ENCODE measurements around the gene GRM7.

GRM7 gene

DNA sequence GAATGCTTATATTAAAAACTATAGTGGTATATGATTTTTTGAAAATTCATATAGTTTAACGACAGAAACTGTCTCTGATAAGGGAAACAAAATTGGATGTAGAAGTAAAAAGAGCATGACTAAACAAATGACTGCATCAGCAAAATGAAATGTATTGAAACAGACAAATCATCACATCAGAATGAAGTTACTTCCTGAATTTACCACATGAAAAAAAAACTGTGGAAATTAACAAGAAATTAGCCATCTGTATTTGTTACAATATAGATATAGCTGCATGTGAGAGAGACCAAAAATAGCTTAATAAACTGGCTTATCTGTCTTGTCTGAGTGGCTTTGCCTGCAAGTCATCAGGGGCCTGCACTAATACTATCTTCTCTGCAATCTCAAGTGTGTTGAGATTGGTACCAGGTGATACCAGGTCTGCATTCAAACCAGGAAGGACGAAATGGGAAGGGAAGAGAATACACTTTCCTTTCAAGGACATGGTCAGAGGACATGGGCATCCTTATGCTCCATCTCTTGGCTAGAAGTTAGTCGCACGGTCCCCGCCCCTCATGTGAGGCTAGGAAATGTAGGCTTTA is 388.7 kb downstream of the GRM7 start:
- DNase-seq = no peak

DNA sequence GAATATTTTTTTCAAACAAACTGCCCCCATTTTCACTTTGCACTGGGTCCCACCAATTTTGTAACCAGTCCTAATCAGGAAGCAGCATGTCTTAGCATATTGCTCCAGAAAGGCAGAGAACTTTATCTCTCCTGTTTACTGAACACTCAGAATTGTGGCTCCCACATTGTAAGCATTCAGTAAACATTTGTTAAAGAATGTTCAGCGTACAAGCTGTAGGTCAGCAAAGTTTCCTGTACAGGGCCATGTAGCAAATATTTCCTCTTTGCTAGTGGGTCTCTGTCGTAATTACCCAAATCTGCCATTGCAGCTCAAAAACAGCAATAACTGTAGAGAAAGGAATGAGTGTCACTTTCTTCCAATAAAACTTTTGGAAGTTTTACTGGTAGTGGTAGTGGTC is 393.3 kb downstream of the GRM7 start:
- no peak for DNase-seq

DNA sequence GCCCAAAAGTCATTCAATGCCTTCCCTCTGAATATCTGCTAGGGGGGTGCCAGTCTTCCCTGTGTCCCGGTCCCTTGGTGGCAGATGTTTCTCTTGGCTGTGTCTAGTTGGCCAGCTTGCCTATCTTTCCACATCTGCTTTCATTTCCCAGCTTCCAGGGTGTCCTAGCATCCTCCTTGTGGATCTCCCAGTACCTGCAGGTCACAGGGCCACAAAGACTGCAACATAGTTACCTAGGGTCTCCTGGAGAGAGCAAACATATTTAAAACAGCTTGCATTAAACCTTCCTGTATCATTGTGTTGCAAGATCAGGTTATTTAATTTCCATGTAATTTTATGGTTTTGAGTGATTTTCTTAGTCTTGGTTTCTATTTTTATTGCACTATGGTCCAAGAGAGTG is 400.1 kb downstream of the GRM7 start:
- no peak for DNase-seq

DNA sequence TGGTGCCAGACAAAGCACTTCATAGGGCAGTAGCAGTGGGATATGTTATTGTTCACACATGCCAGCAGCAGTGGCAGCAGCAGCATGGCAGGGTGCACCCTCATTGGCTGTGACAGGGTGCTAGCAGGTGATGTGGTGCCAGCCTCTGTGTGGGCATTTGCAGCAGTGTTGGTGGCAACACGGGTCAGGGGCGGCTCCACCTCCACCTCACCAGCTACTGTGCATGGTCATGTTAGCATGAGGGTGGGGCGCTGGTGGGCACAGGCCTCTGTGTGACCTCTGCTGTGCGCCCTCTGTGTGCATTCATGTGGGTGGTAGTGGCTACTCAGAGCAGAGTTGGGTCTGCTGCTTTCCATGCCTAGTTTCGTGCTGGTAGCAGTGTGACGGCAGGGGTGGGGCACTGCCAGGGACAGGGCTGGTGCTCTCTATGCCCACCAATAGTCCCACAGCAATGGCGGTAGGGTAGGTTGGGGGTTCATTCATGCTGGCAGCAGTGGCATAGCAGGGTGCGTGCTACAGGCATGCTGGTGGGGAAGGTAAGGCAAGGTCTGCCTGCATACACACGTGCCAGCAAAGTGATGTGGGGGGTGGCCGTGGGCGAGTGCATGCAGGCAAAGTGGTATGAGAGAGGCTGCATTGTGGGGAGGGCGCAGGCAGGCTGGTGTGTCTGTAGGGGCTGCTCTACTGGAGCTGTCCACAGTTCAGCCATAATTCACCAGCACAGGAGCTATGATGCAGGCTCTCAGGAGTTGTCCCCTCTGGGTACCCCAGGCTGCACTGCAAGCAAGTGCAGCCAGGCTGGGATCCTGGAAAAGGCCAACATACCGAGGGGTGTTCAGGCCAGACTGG is 402.7 kb downstream of the GRM7 start:
- DNase-seq = no peak

DNA sequence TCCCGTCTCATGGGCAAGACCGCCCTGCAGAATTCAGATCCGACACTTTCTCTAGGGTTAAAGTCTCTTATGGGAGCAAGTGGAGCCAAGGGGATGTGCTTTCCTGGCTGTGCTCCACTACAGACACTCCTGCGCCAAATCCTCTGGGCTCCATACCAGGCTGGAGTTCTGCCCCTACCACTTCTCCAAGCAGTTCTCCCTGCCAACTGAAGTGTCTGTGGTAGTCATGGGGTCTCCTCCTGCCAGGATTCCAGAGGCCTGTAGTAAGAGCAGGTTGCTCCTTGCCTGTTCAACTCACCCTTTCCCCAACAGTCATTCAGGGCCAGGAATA is 403.2 kb downstream of the GRM7 start:
- no peak for DNase-seq

DNA sequence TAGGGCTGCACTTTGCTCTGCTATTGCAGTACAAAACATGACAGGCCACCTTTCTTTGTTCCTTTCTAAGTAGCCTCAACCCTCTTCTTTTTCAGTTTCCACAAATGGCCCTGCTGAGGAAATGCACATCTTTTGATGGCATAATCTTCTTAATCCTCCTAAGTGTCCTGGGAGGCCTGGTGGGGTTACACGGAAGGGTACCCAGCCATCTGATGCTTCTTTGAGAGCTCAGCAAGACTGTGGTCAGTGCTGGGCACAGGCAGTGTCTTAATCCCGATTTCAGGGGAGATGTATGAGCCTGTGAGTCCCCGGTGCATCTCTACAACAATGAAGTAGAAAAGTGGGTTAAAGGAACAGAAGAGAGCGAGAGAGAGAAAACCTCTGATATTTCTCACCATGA is 404.8 kb downstream of the GRM7 start:
- DNase-seq = no peak

DNA sequence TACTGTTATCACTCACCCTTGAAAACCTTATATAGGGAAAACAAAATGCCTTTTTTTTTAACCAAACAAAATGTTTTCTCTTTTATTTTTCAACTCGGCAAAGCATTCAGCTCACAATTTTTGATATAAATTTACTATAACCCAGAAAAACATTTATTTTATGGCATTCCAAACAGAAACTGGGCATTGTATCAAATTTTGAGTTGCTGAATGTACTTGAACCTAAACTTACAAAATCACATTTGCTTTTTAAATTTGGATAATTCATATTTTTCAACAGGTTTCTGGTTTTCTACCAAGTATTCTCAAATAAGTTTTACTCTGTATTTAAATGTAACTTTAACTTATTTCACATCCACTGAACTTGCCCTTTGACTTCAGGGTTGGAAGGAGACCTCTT is 405.6 kb downstream of the GRM7 start:
- DNase-seq = no peak

DNA sequence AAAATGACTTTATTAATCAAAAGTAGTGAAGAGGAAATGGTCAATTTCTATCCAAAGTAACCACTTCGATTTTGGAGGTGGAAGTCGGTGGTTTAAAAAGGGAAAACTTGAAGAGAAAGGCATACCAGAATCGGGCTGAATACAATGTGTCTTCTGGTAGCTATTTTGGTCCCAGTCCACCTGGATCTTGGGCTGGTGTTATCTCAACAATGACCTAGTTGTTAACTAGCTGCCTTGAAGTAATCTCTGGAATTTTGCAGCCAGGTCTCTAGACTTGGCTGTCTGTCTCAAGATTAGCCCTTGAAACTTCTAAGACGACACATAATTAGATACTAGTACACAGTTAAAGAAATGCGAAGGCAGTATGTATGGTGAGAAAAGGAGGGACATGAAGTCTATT is 409.8 kb downstream of the GRM7 start:
- no peak for DNase-seq

DNA sequence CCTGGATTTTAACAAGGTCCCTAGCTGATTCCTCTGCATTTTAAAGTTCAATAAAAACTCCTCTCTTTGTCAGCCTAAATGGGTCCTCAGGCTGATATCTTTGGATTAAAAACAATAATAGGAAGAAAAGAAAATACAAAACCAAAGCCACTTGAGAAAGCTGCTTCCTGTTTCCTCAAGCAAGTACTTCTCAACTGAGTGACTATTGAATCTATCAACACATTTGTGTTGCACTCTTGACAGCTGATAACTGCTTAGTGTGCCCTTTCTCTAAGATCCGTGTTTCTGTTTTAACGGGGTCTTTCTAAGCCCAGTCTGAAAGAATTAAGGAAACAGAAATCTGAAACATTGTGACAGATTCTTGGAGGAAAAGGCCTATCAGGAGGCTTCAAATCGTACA is 410.7 kb downstream of the GRM7 start:
- no peak for DNase-seq

DNA sequence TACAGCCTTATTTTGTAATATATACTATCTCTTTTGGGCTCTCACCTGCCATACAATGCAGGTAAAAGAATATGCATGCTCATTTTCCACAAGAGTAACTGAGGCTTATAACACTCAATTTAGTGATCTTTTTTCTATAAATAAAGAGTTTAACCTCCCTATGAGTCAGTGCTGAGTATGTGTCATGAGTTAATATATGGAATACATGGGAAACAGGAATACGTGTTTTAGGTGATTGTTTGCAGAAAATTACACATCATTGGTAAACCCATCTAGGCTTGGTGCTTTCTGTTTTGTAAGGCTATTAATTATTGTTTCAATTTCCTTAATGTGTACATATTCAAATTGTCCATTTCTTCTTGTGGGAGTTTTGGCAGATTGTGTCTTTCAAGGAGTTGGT is 411.3 kb downstream of the GRM7 start:
- DNase-seq = no peak

DNA sequence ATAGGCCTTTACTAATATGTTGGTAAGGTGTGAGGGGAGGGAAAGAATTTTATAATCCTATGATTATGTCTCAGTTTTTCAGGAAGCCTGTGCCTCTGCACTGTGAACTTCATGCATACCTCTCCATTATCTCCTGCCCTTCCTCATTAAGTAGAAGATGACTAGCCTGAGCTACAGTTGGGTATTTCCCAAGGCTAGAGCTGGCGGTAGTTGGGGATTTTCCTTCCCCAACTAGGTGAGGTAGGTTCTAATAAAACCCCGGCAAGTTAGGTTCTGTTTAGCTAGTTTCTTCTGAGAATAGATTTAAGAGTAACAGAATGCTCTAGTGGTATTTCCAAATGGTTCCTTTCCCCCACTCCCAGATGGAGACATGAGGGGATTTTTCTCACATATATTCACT is 414.5 kb downstream of the GRM7 start:
- DNase-seq = no peak

DNA sequence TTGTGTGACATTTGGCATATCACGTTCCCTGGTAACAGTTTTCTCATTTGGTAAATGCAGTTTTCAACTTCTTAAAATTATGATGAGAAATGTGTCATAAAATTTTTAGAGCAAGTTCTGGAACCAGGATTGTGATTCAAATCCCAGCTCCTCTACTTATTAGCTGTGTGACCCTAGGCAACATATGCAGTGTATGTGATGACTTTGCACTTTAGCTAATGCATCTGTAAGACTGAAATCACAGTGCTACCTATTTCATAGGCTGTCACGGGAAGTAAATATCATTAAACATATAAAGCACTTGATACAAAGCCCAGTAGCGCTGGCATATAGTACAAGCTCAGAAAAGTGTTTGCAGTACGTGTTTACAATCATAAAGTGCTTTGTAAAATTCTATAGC is 419.4 kb downstream of the GRM7 start:
- no peak for DNase-seq

DNA sequence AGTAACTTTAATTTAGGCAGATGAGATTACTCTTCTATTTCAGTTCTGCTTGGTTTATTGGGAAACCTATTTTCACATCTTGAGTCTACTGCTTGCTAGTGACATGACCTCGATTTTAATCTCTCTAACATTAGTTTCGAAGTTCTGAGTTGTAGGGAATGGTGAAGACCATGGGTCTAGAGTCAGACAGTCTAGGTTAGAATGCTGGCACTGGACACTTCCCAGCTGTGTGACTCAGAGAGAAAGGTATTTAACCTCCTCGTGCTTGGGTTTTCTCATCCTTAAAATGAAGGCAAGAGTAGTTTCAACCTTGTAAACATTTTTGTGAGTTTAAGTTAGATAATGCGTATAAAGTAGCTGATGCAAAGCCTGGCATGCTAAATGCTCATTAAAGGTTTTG is 422.1 kb downstream of the GRM7 start:
- no peak for DNase-seq

DNA sequence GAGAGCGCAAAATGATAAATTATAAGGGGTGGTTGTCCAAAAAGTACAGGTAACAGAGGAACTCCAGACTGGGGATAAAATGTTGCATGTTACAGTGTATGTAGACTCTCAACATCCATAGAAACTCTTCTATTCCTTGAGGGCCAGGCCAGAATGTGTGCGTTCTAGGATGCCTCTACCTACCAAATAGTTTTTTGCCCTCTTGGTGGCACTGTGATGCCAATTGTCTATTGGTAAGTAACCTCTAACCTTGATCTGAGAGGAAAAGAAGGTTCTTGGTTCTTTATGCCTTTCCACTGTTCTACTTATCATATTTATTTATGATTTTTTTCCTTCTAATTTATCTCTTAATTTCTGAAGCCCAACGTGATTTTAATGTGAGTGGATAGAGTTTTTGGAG is 424.6 kb downstream of the GRM7 start:
- no peak for DNase-seq

DNA sequence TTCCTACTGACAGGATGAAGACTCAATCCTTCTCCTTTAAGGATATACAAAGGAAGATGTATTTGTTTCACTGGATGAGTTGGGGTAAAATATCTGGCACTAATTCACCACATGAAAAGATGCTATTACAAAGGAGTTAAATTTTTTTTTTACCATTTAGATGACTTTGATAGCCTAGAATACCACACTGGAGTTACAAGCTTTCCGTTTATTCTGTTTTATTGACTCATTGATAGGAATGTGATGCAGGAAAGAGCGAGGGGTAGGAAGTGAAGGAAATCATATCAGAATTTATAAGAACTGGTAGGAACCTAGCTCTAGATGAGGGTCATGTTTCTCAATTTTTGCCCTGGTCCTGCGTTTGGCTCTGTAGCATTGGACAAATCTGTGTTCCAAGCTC is 427.2 kb downstream of the GRM7 start:
- DNase-seq = no peak

DNA sequence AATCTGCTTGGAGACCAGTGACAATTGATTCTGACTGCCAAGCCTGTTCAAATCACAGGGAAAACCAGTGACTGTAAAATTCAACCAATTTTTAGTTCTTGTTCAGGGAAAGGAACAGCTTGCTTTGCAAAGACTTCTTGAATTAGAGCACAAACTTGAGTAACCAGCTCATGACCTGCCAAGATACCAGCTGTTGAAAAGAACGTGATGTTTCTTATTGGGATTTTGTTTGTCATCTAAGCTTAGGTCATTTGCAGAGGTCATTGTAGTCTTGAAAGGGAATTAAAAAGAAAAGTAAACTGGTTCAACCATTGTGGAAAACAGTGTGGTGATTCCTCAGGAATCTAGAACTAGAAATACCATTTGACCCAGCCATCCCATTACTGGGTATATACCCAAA is 428.2 kb downstream of the GRM7 start:
- no peak for DNase-seq

DNA sequence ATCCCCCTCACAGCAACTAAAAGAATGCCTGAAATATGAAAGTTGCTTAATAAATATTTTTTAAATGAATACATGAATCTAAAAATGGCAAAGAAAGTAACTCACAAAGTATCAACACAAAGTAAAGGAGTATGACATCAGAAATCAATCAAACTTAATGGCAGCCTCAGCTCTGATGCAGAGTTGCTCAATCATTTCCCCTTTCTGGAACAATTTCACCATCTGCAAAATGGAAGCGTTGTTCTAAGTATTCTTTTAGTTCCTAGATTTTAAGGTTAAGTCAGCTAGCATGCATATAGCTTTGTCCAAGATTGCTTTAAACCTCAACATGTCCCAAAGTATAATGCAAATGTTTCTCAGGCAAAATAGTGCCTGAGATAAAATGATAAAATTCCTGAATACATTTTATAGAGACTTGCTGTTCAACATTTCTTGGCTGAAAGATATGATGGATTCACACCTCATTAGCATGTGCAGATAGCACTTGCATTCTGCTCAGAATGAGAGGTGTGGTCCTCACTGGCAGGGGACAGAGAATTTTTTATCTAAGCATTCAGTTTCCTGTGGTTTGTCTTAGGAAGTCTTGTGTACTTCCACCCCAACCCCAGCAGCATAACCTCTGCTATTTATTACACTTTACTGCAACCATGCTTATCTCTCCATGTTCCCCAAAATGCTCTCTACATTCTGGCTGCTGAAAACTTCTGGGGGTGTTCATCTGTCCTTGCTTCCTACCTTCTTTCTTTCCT is 429.3 kb downstream of the GRM7 start:
- no peak for DNase-seq

DNA sequence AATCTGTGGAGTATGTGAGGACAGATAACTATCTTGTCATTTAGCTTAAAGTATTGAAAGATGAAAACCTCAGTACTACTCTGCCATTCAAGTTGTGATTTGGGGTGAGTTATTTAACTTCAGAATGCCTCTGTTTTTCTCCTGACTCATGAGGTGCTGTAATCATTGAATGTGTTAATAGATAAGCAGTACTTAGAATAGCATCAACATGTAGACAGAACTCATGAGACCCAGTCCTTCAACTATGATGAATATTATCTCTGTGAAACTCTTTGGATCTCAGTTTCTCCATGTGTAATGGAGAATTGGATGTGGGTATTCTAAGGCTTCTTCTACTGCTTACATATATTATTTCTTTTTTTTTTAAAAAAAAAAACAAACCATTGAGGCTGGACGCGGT is 431.4 kb downstream of the GRM7 start:
- no peak for DNase-seq

DNA sequence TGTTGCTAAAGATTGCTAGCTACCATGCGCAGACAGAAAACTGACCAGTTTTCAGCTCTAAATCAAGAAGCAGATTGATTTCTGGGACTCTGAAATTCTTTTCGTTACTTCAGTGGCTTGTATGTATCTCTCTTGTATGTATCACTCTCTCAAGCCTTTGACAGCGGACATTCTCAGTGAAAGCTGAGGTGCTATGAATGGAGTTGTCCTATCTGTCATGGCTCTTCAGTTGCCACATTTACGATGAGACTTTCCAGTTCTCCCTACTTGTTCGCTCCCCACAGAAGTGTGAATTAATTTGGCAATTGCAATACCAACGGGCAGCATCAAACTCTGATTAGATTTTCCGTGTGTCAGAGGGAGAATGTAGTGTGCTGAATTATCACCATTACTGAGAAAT is 432.4 kb downstream of the GRM7 start:
- DNase-seq = no peak

DNA sequence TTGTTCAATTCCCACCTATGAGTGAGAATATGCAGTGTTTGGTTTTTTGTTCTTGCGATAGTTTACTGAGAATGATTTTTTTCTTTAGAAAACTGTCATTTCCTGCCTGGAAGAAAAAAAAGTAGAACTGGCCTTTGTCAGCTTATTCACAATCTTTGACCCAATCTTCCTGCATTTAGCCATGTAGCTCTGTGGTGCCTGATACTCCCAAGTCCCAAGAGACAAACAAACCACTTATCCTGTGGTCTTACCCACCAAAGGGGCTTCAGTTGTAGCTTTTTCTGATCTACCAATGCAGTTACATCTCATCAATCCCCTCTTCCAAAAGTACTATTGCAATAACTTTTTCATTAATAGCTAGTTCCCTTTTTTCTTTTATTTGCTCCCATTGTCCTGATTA is 444.6 kb downstream of the GRM7 start:
- no peak for DNase-seq

DNA sequence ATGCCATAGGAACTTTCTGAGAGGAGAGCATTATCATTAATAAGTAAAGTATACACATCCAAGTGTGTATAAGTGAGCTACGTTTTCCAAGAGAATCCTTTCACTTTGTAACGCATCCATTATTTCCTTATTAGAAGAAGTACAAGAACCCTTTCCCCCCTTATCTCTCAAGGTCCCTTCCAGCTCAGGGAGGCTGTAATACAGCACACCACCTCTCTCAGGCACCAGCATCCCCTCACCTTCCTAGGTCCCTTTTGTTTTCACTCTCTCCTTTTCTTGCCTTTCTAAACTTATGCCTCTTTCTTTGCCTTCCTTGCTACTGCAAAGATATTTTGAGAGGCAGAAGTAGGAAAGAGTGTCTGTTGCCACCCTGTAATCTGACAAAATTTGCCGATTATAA is 446.0 kb downstream of the GRM7 start:
- DNase-seq = no peak

DNA sequence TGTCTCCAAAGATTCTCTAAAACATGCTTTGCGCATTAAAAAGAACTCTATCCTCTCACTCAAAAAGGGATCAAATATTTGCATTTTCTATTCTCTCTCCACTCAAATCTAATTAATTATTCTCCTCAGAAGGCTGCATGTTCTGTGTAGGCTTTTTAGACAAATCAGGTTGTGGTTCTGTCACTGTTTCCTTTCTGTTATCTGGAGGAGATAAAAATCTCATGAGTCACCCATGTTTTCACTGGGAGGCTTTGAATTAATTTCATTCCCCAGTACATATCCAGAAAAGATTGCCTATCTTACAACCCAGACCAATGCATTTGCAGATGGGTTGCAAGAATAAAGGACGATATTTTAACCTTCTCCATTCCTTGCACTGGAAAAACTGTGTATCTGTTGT is 446.5 kb downstream of the GRM7 start:
- DNase-seq = no peak

DNA sequence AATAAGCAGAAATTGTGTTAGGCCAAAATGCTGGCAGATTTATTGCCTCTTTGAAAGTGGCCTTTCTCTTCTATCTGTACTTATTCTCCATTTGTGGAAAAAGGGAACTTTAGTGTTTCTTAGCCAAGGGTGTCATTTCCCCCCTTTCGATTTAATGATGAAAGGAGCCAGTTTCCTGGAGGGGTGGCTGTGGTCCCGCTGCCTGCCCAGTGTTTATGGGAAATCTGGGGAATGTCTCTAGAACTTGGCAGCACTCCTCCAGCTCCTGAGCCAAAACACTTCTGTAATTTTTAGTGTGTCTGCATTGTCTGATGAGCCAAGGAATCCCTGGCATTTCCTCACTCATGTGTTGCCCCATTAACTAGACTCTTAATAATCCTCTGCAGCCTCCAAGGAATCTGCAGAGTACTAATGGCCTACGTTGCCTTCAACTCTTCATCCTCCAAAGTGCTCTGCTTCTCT is 448.8 kb downstream of the GRM7 start:
- DNase-seq = no peak

DNA sequence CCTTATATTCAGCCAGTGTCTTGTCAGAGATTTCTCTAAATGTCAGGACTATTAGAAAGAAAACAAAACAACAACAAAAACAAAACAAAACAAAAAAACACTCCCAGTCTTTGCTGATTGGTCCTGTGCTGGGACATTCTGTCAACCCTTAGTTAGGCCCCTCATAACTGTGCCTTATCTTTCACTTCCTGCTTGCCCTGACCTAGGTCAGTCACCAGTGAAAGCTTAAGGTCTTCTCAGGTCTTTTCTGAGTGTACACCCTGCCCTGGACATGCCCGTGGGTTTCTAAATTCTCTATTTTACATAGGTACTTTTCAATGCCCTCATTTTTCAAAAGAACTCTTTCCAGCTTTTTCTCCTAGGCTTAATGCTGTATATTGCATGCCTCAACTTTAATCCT is 454.1 kb downstream of the GRM7 start:
- DNase-seq = no peak

All from activated CD4-positive, alpha-beta T cell treated with anti-CD3 and anti-CD28 coated beads, Interleukin-2, amount 50 U/mL, for 48 hours (primary cell).